NCI-H128 (cell line): Measurements from ENCODE around the gene NCSTN.

Experiments
- DNase-seq: peaks from one replicate; lab custom pipeline; 2025; ENCODE audit not compliant: unreplicated experiment; lab: John Stamatoyannopoulos, UW

Gene NCSTN

GRCh38 chr1:160351629-160352028 lies 8.4 kb downstream of the NCSTN start:
- no peak for DNase-seq

DNA sequence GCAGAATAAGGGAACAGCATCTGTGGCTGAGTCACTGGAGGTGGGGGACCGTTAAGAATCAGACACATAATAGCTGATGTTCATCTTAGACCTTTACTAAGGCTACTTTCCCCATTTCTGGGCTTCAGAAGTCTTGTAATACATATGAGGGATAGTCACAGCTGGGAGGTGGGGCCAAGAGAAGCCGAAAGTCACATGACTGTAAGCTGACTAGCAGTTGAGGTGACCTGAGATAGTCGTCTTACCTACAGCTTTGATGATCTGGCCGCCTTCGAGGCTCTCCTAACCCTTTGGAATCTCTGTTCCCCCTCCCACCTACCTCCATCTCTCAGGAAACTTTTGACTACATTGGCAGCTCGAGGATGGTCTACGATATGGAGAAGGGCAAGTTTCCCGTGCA lies 9.4 kb downstream of the NCSTN start:
- no peak for DNase-seq

DNA sequence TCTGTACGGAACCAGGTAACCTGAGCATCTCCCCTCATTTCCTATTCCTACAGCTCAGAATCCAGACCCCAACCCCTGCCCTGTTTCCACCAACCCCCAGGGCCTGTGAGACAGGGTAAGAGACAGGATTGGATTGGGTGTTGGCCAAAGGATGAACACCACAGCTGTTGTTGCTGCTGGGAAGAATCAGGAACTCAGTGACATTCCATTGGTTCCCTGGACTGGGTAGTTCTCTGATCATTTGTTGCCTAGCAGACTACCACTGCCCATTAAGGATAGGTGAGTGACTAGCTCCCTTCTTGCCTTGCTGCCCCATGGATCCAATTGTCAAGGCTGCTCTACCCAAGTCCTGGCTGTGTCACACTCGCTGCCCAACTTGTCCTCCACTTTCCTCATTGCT lies 10.0 kb downstream of the NCSTN start:
- DNase-seq: no peak

- no peak for DNase-seq
Observed at GRCh38 chr1:160354388-160354985, 11.3 kb downstream of the NCSTN start.

DNA sequence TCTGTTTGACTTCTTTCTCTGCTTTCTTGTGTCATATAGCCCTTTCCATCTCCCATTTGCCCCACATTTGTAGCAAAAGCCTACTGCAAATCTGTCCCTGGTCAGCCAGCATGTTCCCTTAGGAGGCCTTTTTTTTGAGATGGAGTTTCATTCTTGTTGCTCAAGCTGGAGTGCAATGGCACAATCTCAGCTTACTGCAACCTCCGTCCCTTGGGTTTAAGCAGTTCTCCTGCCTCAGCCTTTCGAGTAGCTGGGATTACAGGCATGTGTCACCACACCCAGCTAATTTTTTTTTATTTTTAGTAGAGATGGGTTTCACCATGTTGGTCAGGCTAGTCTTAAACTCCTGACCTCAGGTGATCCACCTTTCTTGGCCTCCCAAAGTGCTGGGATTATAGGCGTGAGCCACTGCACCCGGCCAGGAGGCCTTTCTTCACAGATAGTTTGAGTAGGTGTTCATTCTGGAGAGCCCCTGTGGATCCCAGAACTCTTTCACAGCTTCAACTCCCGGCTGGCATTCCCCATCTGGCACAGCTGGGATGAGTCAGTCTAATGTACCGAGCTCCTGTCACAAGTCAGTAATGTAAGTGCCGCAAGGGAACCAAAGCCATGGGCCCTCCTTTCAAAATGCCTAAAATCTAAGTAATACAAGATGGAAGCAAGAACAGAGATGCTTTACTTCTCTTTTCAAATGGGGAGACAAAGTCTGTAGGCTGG lies 14.3 kb downstream of the NCSTN start:
- DNase-seq: no peak

DNA sequence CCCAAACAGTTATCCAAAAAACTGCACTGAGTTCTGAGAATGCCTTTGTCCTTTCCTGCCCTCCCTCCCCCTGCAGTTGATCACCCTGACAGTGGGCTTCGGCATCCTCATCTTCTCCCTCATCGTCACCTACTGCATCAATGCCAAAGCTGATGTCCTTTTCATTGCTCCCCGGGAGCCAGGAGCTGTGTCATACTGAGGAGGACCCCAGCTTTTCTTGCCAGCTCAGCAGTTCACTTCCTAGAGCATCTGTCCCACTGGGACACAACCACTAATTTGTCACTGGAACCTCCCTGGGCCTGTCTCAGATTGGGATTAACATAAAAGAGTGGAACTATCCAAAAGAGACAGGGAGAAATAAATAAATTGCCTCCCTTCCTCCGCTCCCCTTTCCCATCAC lies 14.9 kb downstream of the NCSTN start:
- DNase-seq: no peak

DNA sequence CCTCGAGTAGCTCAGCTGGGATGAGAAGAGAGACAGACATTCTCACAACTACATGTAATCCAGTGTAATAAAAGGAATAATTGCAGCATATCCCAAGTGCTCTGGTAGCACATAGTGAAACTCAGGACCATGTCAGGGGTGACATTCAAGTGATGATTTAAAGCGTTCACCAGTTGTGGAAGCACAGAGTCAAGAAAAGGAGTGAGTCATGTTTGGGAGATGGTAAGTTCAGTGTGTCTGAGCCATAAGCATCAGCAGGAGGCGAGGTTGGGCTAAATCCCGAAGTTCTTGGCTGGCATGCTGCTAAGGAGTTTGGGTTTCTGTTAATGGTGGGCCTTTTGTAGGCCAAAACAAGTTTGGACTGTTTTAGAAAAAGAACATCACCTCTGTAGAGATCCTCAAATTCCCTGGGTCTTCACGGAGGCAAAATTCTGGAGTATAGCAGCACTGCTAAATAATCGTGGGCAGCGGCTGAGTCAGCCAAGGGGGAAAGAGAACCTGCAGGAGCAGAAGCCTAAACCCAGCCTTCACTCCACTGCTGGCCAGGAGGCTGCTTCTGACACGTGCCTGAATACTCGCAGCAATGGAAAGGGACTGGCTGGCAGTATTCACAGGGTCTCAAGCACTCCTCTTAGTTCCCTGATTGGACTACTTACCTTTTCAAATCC lies 16.5 kb downstream of the NCSTN start:
- DNase-seq: no peak

DNA sequence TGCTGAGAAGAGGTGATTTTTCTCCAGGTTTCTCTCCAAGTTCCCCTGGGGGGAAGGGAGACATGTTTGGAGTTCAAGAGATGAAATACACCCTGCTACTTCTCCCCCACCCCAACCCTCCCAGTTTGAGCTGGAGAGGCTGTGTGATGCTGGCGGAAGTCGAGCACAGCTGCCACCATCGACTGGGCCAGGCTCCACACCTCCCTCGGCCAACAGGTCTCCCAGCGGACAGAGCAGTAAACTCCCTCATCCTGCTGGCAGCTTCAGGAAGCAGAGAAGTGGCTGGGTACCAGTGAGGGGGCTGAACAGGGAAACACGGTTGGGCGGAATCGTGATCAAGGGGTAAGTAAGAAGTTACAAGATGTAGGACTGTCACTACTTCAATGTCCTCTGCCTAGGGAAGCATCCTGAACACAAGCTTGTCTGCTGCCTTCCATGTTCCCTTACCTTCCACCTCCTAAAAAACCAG lies 17.1 kb downstream of the NCSTN start:
- no peak for DNase-seq

GRCh38 chr1:160361199-160361598 lies 18.0 kb downstream of the NCSTN start:
- no peak for DNase-seq

DNA sequence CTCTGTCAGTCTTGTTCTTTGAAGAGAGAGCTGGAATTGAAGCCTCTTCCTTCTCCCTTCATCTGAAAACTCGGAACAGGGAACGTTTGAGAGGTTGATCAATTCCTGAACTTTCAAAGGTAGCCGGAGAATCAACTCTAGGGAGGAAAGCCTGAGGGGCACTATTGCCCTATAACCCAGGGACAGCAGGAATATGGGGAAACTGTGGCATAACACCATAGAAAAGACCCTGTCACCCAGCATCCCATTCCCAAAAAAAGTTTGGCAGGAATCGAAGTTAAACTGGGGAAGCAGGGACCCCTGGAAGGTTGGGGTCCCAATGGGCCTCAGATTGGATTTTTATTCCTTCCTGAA lies 18.6 kb downstream of the NCSTN start:
- no peak for DNase-seq

DNA sequence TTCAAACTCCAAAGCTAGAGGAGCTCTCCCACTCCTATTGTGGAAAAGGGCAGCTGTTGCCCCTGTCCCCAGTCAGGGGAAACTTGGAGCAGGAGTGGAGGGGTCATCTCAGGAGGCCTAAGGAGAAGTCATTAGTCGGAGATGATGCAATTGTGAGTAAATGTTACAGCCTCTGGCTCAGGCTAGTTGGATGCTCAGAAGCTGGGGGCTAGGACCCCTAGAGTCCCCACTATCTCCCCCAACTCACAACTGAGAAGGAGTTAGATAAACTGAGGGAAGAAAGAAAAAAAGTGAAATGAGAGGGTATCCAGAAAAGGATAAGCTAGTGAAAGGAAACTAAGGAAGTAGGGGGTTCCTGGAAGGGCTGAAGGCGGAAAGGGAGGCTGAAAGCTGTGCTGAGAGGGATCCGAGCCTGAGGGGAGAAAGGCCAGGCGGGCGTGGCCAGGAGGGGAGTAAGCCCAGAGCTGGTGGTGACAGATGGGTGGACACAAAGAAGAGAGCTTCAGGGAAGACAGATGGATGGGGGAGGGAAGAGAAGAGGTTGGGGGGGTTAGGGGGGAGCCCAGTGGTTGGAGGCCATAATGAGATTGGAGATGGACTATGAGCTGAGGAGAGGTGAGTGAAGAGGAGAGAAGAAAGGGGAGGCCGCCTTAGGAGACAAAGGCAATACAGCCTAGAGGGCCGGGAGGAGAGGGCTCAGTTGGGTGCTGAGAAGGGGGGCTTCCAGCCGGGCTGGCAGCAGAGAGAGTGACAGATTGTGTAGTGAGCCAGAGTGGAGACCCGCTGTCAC lies 19.2 kb downstream of the NCSTN start:
- DNase-seq: no peak

DNA sequence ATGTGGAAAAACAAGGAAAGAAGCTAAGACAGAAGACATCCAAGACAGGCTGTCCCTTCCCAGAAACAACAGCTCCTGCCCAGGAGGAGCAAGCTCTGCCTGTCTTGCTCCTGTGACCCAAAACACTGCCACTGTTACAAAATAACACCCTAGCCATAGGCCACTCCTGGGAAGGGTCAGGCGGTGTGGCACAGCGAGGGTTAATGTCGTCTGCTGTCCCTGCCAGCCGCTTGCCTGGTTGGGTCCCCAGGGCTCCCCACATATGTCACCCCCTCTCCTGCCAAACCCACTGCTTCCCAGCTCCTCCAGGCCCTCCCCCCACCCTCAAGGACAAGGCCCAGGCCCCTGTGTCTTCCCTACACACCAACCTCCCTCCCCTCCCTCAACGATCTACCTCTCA lies 19.8 kb downstream of the NCSTN start:
- no peak for DNase-seq

DNA sequence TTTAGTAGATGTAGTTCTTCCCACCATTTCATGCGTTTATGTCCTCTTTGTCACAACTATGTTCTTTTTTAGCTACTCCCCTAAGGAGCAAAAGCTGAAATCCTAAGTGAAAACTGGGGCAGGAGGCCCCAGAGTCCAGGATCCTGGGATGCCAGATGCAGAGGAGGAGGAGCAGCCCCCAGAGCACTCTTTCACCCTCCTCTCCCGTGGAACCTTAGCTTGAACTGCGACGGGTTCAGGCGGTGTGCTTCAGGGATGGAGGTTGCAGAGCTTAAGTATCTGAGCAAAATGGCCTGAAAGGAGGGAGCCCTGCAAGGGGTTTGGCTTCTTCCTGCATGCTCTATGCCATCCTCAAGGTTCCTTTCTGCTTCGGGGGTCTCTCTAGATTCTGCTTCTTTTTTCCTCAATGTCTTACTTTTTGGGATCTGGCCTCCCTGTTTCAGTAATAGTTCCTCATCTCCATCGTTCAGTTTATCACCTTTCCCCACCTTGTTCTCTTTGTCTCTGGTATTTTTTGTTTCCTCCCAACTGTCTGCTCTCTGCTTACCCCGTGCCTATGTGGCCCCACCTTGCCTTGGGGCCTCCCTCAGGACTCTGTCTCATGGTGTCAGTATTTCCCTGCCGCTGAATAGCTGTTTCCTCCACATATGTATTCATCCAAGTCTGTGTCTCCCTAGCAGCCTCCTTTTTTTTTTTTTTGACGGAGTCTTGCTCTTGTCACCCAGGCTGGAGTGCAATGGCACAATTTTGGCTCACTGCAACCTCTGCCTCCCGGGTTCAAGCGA lies 21.0 kb downstream of the NCSTN start:
- no peak for DNase-seq

GRCh38 chr1:160365325-160365724 lies 22.1 kb downstream of the NCSTN start:
- DNase-seq: no peak

- no peak for DNase-seq
Observed at GRCh38 chr1:160366731-160367515, 23.7 kb downstream of the NCSTN start, which contains the start of gene NHLH1. NHLH1 (plus strand) TSS chr1:160367071; CDS start chr1:160370732, 3,661 bp downstream.

GRCh38 chr1:160367516-160367900 lies 24.3 kb downstream of the NCSTN start:
- DNase-seq: no peak

- DNase-seq: no peak
Observed at GRCh38 chr1:160367934-160368923, 25.0 kb downstream of the NCSTN start.

DNA sequence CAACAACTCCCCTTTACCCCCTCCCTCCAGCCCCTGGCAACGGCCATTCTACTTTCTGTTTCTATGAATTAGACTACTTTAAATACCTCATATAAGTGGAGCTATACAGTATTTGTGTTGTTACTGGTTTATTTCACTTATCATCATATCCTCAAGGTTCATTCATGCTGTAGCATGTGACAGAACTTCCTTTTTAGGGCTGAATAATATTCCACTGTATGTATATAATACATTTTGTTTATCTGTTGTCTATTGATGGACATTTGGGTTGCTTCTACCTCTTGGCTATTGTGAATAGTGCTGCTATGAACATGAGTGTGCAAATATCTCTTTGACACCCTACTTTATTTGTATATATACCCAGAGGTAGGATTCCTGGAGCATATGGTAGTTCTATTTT lies 25.9 kb downstream of the NCSTN start:
- no peak for DNase-seq
